BE2C (cell line): ENCODE data around the gene MLC1.

Experiments used
- DNase-seq: peaks from one replicate; pipeline ENCODE4 v3.0.0-alpha.2; 2020
- H3K27me3 ChIP-seq: fragments of 250-450 bp; sonication (Bioruptor Pico); 2 replicates; pipeline ENCODE4 v1.5.1; 2020; ENCODE audit warnings: mild to moderate bottlenecking
- H3K36me3 ChIP-seq: fragments of 250-450 bp; sonication (Bioruptor Pico); 2 replicates; pipeline ENCODE4 v1.5.1; 2020; ENCODE audit warnings: mild to moderate bottlenecking
- H3K4me1 ChIP-seq: fragments of 250-450 bp; sonication (Bioruptor Pico); 2 replicates; pipeline ENCODE4 v1.5.1; 2020
- H3K4me3 ChIP-seq: 2 replicates; pipeline ENCODE4 v1.5.1; 2011; ENCODE audit warnings: low read depth, low read length
- H3K9me3 ChIP-seq: fragments of 250-450 bp; sonication (Bioruptor Pico); 2 replicates; pipeline ENCODE4 v1.5.1; 2020
- TF ChIP-seq, protein P1 (sequence below): IDR thresholded peaks from 2 replicates; pipeline ENCODE4 v1.5.1; 2012; ENCODE audit warnings: mild to moderate bottlenecking, low read depth, low read length

The MLC1 gene

DNA sequence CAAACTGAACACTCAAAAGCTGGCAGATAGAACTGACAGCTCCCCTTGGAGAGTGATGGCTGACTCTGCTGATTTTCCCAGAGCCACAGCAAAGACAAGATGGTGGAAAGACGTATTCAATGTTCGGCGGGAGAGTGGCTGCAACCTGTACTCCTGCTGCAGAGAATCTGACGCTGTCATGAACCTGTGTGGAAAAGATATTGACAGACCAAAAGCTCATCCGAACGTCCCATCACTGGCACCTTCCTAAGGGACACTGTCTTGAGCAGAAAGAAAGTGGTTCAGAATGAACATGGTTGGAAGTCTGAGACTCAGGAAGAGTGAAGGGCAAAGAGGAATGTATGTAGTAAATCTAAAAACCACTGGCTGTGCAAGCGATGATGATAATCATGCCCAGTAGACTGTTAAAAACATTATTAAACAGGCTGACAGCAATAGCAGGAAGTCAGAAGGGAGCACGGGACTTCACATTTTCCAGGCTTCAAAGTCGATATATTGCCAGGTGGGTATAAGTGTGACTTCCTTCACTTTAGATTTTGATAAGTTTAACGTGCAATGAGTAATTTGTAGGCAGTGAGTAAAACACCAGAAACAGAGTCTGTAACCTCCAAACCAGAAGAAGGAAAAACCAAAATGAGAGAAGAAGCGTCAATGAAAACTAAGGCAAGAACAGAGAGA, 66.5 kb downstream of the MLC1 start:
- no peaks in the 10 kb centered on the region for H3K4me1 ChIP-seq
- H3K27me3 ChIP-seq = peaks cover 13% of the 10 kb centered on the region
- H3K36me3 ChIP-seq = no peaks in the 10 kb centered on the region
- DNase-seq = no peak
- TF ChIP-seq, protein P1, sequence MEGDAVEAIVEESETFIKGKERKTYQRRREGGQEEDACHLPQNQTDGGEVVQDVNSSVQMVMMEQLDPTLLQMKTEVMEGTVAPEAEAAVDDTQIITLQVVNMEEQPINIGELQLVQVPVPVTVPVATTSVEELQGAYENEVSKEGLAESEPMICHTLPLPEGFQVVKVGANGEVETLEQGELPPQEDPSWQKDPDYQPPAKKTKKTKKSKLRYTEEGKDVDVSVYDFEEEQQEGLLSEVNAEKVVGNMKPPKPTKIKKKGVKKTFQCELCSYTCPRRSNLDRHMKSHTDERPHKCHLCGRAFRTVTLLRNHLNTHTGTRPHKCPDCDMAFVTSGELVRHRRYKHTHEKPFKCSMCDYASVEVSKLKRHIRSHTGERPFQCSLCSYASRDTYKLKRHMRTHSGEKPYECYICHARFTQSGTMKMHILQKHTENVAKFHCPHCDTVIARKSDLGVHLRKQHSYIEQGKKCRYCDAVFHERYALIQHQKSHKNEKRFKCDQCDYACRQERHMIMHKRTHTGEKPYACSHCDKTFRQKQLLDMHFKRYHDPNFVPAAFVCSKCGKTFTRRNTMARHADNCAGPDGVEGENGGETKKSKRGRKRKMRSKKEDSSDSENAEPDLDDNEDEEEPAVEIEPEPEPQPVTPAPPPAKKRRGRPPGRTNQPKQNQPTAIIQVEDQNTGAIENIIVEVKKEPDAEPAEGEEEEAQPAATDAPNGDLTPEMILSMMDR = no peak
- no peak overlapping the region for H3K4me3 ChIP-seq
- no peaks in the 10 kb centered on the region for H3K9me3 ChIP-seq

GRCh38 chr22:50017701-50018224, 67.5 kb downstream of the MLC1 start:
- Histone ChIP-seq H3K4me1 (no peaks in the 10 kb centered on the region), H3K9me3 (no peaks in the 10 kb centered on the region), H3K36me3 (no peaks in the 10 kb centered on the region), H3K4me3 (no peak overlapping the region), H3K27me3 (peaks cover 16% of the 10 kb centered on the region)
- TF ChIP-seq, protein P1 = no peak
- no peak for DNase-seq

DNA sequence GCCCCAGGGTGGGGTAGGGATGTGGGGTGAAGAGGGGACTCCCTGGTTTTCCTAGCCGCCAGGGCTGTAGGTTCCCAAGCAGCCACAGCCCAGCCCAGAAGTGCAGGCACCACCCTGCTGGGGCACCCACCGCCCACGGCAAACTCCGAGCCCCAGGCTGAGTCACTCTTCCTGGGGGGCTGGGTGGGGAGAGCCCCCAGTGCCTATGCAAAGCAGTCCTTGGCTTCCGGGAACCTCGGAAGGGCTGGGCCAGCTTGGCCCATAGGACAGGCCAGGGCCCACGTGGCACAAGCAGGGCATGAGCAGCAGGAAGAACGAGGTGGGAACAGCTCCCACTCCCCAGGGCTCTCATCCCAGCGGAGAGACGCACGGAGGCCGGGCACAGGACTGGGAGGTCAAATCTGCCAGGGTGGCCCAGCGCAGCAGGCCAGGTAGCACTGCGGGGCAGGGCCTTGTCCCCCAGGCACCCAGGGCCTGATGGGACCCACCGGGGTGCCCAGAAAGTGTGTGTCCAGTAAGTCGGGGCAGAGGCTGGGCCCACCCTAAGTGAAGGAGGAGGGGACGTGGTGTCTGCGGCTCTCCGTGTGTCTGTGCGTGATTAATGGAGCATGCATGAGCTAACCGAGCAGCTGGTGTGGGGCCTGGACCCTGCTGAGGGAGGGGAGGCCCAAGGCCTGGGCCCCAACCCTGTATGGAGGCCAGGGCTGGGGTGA, 68.1 kb downstream of the MLC1 start:
- Histone ChIP-seq H3K27me3 (peaks cover 16% of the 10 kb centered on the region), H3K4me3 (no peak overlapping the region), H3K36me3 (no peaks in the 10 kb centered on the region), H3K9me3 (no peaks in the 10 kb centered on the region), H3K4me1 (no peaks in the 10 kb centered on the region)
- peak; percentile 4 for DNase-seq
- TF ChIP-seq, protein P1 = no peak

- no peaks in the 10 kb centered on the region for H3K36me3 ChIP-seq
- TF ChIP-seq, protein P1 = no peak
- no peak overlapping the region for H3K4me3 ChIP-seq
- DNase-seq = peak; percentile 5
- H3K27me3 ChIP-seq = peaks cover 19% of the 10 kb centered on the region
- no peaks in the 10 kb centered on the region for H3K9me3 ChIP-seq
- no peaks in the 10 kb centered on the region for H3K4me1 ChIP-seq
Observed at GRCh38 chr22:50016308-50016987, 68.8 kb downstream of the MLC1 start.

DNA sequence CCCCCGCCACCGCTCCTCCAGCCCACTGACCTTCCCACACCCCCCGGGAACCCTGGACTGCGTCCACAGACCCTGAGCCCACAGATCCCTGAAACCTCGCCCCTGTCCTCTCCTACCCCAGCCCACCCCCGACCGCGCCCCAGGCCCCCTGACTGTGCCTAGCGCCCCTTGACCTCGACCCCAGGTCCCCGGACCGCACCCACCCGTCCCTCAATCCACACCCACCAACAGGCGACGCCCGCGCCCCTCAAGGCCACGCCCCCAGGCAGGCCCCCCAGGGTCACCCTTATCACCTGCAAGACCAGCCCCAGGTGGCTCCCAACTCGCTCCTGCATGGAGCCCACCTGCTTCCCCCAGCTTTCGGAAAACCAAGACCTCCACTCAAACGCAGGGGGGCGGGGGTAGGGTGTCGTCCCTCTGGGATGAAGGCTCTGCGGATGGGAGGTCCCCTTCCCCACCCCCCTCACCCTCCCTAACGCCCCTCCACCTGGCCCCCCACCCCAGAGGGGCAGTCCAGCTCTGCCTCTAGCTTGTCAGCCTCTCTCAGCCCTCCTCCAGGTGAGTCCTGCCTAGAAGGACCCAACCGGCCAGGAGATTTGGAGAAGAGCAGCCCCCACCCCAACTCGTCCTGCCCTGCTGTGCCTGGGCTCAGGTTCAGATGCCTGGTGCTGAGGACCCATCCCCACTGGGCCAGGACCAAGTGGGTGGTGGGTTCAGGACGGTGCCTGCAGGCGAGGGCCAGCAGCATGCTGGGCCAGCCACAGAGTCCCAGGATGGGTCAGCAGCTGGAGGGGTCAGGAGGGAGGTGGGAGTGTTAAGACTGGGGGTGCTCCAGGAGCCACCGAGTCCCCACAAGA, 69.5 kb downstream of the MLC1 start:
- Histone ChIP-seq H3K9me3 (no peaks in the 10 kb centered on the region), H3K4me1 (no peaks in the 10 kb centered on the region), H3K4me3 (no peak overlapping the region), H3K36me3 (no peaks in the 10 kb centered on the region), H3K27me3 (peaks cover 21% of the 10 kb centered on the region)
- peak; percentile 6 for DNase-seq
- TF ChIP-seq, protein P1 = no peak
